Motor neuron (in vitro differentiated cells): ENCODE data around the gene RGS6. TPM values are rescaled to one million over a fixed set of nuclear protein-coding genes. Genes with fewer than 3 reads are reported as not detected.

Experiments
- ATAC-seq, 8 experiments: fragments of 200-7000 bp; cut with Tn5 transposase; replicated peaks in 6 of 8; 2 replicates each; pipeline ENCODE4 v1.8.0; 2021; ENCODE audit warnings: mild to moderate bottlenecking in 8 of 8, moderate library complexity in 8 of 8
- H3K27ac ChIP-seq, 2 donors: fragments of 250-450 bp; sonication (Bioruptor Pico); 2 replicates each; pipeline ENCODE4 v1.9.0; 2021; ENCODE audit warnings: antibody characterized with exemption in 2 of 2, mild to moderate bottlenecking in 2 of 2, moderate library complexity in 1 of 2
- H3K4me1 ChIP-seq, 2 donors: fragments of 250-450 bp; sonication (Bioruptor Pico); replicated peaks in 1 of 2; 2 replicates each; pipeline ENCODE4 v1.6.1; 2021; ENCODE audit warnings: antibody characterized with exemption in 2 of 2, mild to moderate bottlenecking in 2 of 2, moderate library complexity in 1 of 2
- H3K4me3 ChIP-seq, 5 donors: fragments of 250-450 bp; sonication (Bioruptor Pico); 2 replicates each; pipeline ENCODE4 v1.9.0; 2021; ENCODE audit warnings: antibody characterized with exemption in 5 of 5, mild to moderate bottlenecking in 5 of 5, moderate library complexity in 4 of 5
- WGBS, 10 experiments: fragments of 450-650 bp; shearing (Covaris generic); methylation state at CpG; one replicate each; pipeline ENCODE4 v1.0.0; 2022; 5-methylcytosine and 5-hydroxymethylcytosine counted together
- in situ Hi-C, 9 experiments: fragments of 400-800 bp; cut with MboI; loops; one replicate each; pipeline ENCODE4 v1.15.0; 2021; ENCODE audit warnings: low sequenced_read_pairs in 9 of 9, low pct_unique_long_range_greater_than_20kb in 2 of 9; ENCODE audit not compliant: unreplicated experiment in 9 of 9
- total RNA-seq, 8 experiments: library from RNA; unstranded; fragments of 300-600 nt; gene quantifications; 2 replicates each; pipeline versions ENCODE4 v1.2.3 to v1.2.4, GENCODE V29; 2022

RGS6 gene
- total RNA-seq, 8 experiments from 2014 or later, result 0.22 to 15.5 (median 1.3) TPM

- in situ Hi-C loops, result no loop called here
- Histone ChIP-seq H3K4me1 (peaks cover 0 to 2% of the 10 kb centered on the region in 2 donors), H3K4me3 (no peak overlapping the region), H3K27ac (no peak overlapping the region)
- ATAC-seq, result no peak
- WGBS, 10 experiments, result 2 to 100% (median 78%) methylated on average over 2 to 9 of the region's 9 CpGs; no CpG with 5 or more reads in 1 of the 10 experiments
These were observed 68.7 kb downstream of the RGS6 start for GRCh38 chr14:72000907-72001306.

DNA sequence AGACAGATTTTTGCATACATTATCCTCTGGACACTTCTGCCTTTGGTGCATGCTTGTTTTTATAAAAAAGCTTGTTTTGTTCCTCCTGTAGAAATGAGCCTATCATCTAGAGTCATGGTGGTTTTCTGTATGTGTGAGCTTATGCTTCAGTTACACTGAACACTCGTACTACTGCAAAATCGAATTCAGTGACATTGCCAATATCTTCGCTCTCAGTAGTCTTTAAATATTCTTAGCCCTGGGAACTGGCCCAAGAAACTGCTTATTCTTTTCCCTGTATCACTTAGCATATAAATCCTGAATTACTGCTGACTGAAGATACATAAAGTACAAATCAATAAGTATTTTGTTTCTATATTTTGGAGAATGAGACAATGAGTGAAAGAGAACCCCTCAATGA, 70.5 kb downstream of the RGS6 start:
- in situ Hi-C loops, result no loop called here
- ATAC-seq, result no peak
- H3K4me1 ChIP-seq, result peaks cover 0 to 2% of the 10 kb centered on the region in 2 donors

GRCh38 chr14:72008666-72009065, 76.4 kb downstream of the RGS6 start:
- Histone ChIP-seq H3K4me3 (no peak overlapping the region), H3K27ac (no peak overlapping the region), H3K4me1 (no peaks in the 10 kb centered on the region)
- in situ Hi-C loops, result no loop called here
- ATAC-seq, result no peak

More for the DNA sequence above, 70.5 kb downstream of the RGS6 start:
- Histone ChIP-seq H3K27ac (no peak overlapping the region), H3K4me3 (no peak overlapping the region)
- 10 to 100% (median 55%) methylated on average over 1 to 3 of the region's 3 CpGs; no CpG with 5 or more reads in 5 of the 10 experiments for WGBS, 10 experiments

- Histone ChIP-seq H3K27ac (no peak overlapping the region), H3K4me1 (no peaks in the 10 kb centered on the region), H3K4me3 (no peak overlapping the region)
- WGBS, 10 experiments, result 0 to 92% (median 51%) methylated on average over 1 to 3 of the region's 3 CpGs; no CpG with 5 or more reads in 1 of the 10 experiments
- in situ Hi-C loops, result no loop called here
- no peak for ATAC-seq
These were observed 78.2 kb downstream of the RGS6 start for GRCh38 chr14:72010474-72010873.

GRCh38 chr14:72013721-72014345, 81.6 kb downstream of the RGS6 start:
- Histone ChIP-seq H3K27ac (no peak overlapping the region), H3K4me3 (no peak overlapping the region), H3K4me1 (no peaks in the 10 kb centered on the region)
- in situ Hi-C loops, result no loop called here
- 11 to 49% (median 36%) methylated on average over 2 to 8 of the region's 8 CpGs; no CpG with 5 or more reads in 1 of the 10 experiments for WGBS, 10 experiments
- peak in 5 of 8 experiments; percentile 71 to 95 (median 84) for ATAC-seq

GRCh38 chr14:72014486-72014885, 82.3 kb downstream of the RGS6 start:
- Histone ChIP-seq H3K4me3 (no peak overlapping the region), H3K4me1 (no peaks in the 10 kb centered on the region), H3K27ac (no peak overlapping the region)
- ATAC-seq, result no peak
- 0 to 100% (median 84%) methylated on average over 2 to 5 of the region's 5 CpGs; no CpG with 5 or more reads in 1 of the 10 experiments for WGBS, 10 experiments
- in situ Hi-C loops, result no loop called here

- no peak for ATAC-seq
- in situ Hi-C loops, result no loop called here
- Histone ChIP-seq H3K4me1 (no peaks in the 10 kb centered on the region), H3K4me3 (no peak overlapping the region), H3K27ac (no peak overlapping the region)
These were observed 85.1 kb downstream of the RGS6 start for GRCh38 chr14:72017290-72017689.

DNA sequence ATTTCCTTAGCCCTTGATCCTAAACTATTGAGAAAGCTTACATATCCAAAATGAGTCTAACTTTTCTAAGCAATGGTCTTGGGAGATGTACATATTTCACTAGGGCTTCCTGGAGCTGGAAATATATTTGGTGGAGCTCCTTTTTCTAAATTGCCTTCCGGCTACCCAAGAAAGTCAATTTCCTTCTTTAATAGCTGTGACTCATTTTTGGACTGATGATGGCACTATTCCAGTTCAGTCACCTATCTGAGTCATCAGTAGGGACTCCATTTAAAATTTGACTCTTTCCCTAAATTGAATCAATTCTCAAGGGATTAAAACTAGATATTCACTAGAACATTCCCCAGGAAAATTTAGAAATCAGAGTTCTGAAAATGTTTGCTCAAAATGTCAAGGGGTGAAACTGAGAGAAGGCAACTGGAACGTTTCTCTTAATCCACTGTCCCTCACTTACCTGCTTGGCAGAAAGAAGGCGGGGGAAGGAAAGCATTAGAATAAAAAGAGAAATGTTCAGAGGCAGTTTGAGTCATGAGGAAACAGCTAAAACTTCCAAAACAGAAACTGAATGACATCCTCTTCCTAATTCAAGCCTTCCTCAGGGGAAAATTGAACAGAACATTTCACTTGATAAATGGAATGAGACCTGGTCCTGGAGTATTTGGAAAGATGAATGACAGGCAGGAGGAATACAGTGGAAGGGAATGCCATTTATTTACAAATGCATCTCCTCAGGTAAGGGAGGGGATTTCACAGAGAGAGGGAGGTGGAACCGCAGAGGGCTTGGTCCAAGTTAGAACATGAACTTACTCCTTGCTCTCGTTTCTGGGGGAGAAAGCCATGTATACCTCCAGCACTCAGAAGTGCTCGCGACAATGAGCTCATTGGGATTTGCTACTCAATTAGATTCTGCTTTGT, 91.2 kb downstream of the RGS6 start:
- Histone ChIP-seq H3K4me1 (no peaks in the 10 kb centered on the region), H3K4me3 (no peak overlapping the region), H3K27ac (no peak overlapping the region)
- 20 to 100% (median 51%) methylated on average over 1 to 7 of the region's 7 CpGs for WGBS, 10 experiments
- ATAC-seq, result peak in 2 of 8 experiments; percentile 34 to 51
- in situ Hi-C loops, result no loop called here

DNA sequence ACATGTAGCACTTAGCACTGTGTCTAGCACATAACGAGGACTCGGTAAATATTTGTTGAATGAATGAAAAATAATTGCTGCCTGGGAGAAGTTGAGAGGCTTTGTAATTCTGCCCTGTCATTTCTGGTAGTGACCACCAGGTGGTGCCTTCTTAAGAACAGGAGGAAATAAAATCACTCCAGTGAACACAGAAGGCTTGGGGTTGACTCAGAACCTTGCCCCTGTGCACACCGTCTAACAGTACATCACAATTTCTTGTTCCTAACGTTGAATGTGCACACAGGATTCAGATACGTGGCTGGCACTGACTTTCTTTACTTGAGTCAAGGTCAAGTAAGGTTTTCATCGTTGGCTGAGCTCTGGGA, 91.8 kb downstream of the RGS6 start:
- in situ Hi-C loops, result no loop called here
- ATAC-seq, result peak in 5 of 8 experiments; percentile 39 to 42 (median 40)
- Histone ChIP-seq H3K4me1 (no peaks in the 10 kb centered on the region), H3K4me3 (no peak overlapping the region), H3K27ac (no peak overlapping the region)
- 62 to 90% (median 65%) methylated on average over 2 to 5 of the region's 6 CpGs; no CpG with 5 or more reads in 6 of the 10 experiments for WGBS, 10 experiments

- Histone ChIP-seq H3K27ac (no peak overlapping the region), H3K4me3 (no peak overlapping the region), H3K4me1 (no peaks in the 10 kb centered on the region)
- WGBS, 10 experiments, result 0 to 78% (median 56%) methylated on average over 1 to 4 of the region's 4 CpGs; no CpG with 5 or more reads in 1 of the 10 experiments
- in situ Hi-C loops, result no loop called here
- no peak for ATAC-seq
These were observed 92.3 kb downstream of the RGS6 start for GRCh38 chr14:72024504-72024903.

DNA sequence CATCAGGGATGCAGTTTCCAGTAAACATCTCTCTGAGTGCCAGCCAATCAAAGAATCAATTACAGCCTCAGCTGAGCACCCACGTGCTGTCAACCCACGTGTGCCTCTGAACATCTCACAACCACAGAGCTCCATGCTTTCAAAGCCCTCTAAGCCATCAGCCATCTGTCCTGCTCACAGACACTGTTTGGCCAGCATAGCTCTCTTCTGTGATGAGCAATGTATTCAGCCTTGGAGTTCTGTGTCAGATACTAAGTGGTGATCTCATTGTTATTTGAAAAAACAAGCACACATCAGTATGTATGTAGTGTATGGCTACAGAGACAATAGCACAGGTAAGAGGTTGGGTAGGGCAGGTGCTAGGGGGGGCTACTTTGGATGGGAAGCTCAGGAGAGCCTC, 94.3 kb downstream of the RGS6 start:
- H3K27ac ChIP-seq, result no peak overlapping the region
- ATAC-seq, result peak in 6 of 8 experiments; percentile 11 to 93 (median 39)
- H3K4me1 ChIP-seq, result no peaks in the 10 kb centered on the region
- no peak overlapping the region for H3K4me3 ChIP-seq
- 0 to 76% (median 13%) methylated on average over 1 to 2 of the region's 2 CpGs; no CpG with 5 or more reads in 6 of the 10 experiments for WGBS, 10 experiments
- in situ Hi-C loops, result no loop called here

DNA sequence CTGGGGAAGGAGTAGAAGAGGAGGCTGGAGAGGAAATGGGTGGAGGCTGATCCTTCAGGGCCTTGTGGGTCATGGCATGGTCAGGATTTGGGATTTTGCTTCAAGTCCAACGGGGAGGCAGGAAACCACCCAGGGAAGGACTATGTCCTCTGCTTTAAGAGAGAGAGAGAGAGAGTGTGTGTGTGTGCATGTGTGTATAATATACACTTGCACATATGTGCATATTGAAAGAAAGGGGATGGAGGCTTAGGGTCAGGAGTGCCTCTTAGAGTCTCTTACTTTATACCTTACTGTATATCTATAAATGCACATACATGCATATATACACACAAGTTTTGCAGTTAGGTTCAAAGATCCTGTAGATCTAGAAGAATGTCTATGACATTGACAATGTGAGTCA, 94.8 kb downstream of the RGS6 start:
- in situ Hi-C loops, result no loop called here
- Histone ChIP-seq H3K4me1 (no peaks in the 10 kb centered on the region), H3K4me3 (no peak overlapping the region), H3K27ac (no peak overlapping the region)
- 0% methylated on average over 1 of the region's 1 CpG; no CpG with 5 or more reads in 7 of the 10 experiments for WGBS, 10 experiments
- peak in 3 of 8 experiments; percentile 39 to 71 (median 53) for ATAC-seq

GRCh38 chr14:72033365-72033764, 101.1 kb downstream of the RGS6 start:
- no peak overlapping the region for H3K27ac ChIP-seq
- 0 to 100% (median 80%) methylated on average over 1 to 3 of the region's 4 CpGs; no CpG with 5 or more reads in 1 of the 10 experiments for WGBS, 10 experiments
- in situ Hi-C loops, result no loop called here
- ATAC-seq, result no peak
- no peak overlapping the region for H3K4me3 ChIP-seq
- H3K4me1 ChIP-seq, result no peaks in the 10 kb centered on the region
